HG02981 (cell line): Measurements from ENCODE around the gene CACNA1G.

Experiments
- ATAC-seq: cut with Tn5 transposase; IDR thresholded peaks from one replicate; pipeline ENCODE4 v1.9.1; 2021; ENCODE audit warnings: mild to moderate bottlenecking, moderate library complexity; ENCODE audit not compliant: unreplicated experiment

The CACNA1G gene

GRCh38 chr17:50565402-50566350 lies 5.2 kb downstream of the CACNA1G start:
- ATAC-seq = no peak

- ATAC-seq = no peak
These were observed 6.4 kb downstream of the CACNA1G start for GRCh38 chr17:50566886-50567285.

- no peak for ATAC-seq
These were observed 8.1 kb downstream of the CACNA1G start for GRCh38 chr17:50568659-50569058.

DNA sequence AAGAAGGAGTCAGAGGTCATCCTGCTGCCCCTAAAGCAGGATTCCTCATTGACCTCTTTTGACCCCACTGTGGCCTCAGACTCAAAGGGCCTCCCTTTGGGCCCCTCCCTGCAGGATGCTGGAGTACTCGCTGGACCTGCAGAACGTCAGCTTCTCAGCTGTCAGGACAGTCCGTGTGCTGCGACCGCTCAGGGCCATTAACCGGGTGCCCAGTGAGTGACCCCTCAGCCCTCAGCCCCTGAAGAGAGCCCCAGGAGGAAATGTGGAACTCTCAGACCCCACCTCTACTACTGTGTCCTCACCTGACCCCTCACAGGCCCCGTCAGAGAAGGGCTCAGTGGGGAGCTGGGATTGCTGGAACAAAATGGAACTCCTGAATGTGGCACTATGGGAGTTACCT lies 9.1 kb downstream of the CACNA1G start:
- ATAC-seq = no peak

DNA sequence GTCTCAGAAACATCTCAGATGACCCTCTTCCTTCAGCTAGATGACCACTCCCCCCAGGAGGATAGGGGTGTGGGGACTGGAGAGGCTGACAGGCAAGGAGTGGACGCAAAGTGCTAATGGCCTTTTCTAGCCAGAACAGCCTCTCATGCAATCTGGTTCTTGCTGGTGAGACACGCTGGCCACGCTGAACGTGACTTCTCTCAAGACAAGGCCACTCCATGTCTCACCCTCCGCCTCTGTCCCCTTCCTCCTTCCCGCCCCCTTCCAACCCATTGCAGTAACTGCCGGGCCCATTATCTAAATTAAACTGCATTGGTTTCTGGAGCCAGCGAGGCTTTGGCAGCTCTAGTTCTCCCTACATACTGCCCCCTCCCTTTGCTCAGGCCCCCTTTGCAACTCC lies 9.5 kb downstream of the CACNA1G start:
- ATAC-seq = no peak

DNA sequence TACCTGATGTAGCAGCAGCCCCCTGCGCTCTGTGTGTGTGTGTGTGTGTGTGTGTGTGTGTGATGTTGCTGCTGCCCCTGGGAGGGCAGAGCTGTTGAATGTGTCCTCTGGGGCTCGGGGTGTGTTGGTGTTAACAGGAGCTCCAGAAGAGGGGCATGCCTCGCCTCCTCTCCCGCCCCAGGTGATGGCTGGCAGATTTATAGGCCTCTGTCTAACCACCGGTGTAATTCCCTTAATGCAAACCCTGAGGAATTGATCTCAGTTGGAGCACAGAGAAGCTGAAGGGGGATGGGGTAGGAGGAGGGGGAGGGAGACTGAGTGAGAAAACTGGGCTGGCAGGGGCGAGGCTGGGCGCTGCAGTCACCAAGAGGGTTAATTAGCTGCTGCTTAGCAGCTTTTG lies 10.0 kb downstream of the CACNA1G start:
- ATAC-seq = no peak

- no peak for ATAC-seq
These were observed 11.2 kb downstream of the CACNA1G start for GRCh38 chr17:50571681-50572080.

- no peak for ATAC-seq
These were observed 12.0 kb downstream of the CACNA1G start for GRCh38 chr17:50572541-50572940.

DNA sequence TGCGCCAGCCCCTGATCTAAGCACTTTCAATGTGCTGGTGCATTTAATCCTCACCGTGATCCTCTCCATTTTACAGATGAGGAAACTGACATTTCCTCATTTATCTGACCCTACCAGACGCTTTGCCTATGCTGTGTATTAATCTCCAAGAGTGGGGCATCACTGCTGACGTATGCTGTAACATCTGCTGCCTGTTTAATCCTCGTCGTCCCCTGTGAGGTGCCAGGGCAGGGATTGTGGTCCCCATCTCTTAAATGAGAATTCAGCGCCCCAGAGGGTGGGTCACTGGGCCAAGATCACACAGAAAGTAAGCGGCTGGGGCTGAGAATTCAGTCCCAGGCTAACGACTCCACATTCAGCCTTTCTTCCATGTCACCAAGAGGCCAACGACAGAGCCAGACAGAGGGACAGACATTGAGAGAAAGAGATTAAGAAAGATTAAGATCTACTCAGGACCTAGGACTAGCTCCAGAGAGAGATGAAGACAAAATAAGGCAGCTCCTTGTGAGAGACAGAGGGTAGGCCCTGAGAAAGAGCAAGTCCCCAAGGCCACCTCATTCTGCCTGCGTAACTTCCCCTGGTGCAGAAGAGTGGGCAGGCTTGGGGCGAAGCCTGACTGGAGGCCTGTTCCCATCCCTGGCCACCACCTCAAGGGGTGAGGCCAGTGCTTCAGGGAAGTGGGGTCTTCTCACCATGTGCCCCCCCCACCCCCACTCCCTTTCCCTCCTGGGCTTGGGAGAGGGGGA lies 13.5 kb downstream of the CACNA1G start:
- ATAC-seq = no peak

- ATAC-seq = no peak
These were observed 15.2 kb downstream of the CACNA1G start for GRCh38 chr17:50575581-50576210.

DNA sequence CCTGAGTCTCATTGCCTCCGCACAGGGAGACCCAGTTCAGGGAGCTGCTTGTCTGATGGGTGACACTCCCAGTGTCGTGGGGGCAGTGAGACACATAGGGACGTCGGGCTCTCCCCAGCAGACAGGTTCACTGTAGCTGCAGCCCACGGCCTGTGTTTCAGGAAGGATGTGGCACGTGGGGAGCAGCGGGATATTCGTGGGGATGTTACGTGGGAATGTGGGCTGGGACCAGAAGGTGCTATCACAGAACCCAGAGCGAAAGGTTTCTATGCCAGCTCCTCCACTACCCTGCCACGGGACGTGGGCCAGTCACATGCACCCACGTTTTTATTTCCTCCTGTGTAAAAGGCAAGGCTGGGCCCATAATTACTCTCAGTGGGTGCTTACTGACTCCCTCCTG lies 16.3 kb downstream of the CACNA1G start:
- no peak for ATAC-seq

- ATAC-seq = no peak
These were observed 17.0 kb downstream of the CACNA1G start for GRCh38 chr17:50577451-50577954.

DNA sequence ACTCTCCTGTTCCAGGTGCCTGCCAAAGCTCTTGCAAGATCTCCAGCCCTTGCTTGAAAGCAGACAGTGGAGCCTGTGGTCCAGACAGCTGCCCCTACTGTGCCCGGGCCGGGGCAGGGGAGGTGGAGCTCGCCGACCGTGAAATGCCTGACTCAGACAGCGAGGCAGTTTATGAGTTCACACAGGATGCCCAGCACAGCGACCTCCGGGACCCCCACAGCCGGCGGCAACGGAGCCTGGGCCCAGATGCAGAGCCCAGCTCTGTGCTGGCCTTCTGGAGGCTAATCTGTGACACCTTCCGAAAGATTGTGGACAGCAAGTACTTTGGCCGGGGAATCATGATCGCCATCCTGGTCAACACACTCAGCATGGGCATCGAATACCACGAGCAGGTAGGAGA lies 17.7 kb downstream of the CACNA1G start:
- ATAC-seq = no peak

DNA sequence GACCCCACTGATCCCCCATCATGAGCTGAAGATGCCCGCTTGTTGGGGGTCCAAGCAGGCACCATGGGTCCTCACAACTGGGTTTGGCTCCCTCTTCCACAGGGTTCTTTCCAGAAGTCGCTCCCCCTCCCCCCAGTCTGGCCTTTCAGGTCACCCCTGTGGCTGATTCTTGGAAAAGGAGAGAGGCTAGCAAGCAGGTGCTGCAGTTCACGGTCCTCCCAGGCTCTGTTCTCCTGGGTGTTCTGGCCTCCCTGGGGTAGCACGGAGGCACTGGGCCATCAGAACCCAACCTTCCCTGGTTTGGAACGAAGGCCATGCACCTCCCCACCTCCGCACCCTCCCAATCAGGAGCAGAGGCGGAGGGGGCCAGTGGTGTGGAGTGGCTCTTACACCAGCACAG lies 18.9 kb downstream of the CACNA1G start:
- no peak for ATAC-seq

GRCh38 chr17:50580646-50581045 lies 20.1 kb downstream of the CACNA1G start:
- no peak for ATAC-seq

GRCh38 chr17:50581316-50581715 lies 20.8 kb downstream of the CACNA1G start:
- ATAC-seq = no peak

GRCh38 chr17:50582741-50583140 lies 22.2 kb downstream of the CACNA1G start:
- ATAC-seq = no peak

DNA sequence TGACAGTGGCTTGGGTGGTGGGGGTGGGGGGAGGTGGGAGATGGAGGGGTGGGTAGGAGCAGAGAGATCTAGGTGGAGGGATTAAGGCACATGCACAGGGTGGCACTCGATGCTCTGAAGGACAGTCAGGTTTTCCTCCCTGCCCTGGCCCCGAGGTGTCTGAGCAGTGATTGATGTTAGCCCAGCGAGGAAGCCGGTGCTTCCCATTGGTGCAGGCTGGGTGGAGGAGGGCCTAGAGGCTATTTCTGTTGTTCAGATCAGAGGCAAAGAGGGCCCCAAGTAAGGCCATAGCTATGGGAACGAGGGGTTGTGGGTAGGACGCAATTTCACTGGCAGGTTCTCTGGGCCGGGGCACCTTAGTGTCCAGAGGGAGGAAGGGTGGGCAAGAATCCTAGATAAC lies 23.1 kb downstream of the CACNA1G start:
- ATAC-seq = no peak

DNA sequence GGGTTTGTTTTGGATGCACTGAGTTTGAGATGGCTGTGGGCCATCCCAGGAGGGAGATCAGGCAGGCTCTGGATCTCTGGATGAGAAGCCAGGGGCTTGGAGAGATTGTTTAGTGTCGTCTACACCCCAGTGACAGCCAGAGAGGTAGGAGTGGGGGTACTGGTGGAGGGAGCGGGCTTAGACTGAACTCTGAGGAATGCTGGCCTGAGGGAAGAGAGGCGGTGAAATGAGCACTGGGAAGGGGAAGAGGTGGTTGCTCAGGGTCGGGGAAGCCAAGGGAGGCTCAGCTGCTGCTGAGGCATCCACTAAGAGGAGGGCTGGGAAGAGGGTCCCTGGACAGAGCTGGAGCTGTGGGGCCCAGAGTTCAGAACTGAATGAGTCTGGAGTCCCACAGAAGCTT lies 23.6 kb downstream of the CACNA1G start:
- ATAC-seq = no peak

GRCh38 chr17:50584749-50585148 lies 24.2 kb downstream of the CACNA1G start:
- ATAC-seq = no peak

DNA sequence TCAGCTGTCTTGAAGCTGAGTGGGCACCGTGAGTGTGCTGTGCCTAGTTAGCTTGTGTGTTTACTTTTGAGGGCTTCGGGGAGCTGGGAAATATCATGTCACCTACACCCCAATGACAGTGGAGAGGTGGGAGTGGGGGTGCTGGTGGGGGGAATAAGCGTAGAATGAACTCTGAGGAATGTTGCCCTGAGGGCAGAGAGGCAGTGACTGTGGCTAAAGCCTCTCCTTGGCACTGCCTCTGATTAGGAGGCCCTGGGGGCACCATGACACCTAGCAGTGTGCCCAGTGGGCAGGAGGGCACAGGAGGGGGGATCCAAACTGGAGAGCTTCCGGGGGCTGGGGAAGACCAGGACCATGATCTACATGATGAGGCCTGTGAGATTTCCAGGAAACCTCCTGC lies 24.8 kb downstream of the CACNA1G start:
- ATAC-seq = no peak
